Measurements from ENCODE around the gene KLHL40.

The KLHL40 gene

DNA sequence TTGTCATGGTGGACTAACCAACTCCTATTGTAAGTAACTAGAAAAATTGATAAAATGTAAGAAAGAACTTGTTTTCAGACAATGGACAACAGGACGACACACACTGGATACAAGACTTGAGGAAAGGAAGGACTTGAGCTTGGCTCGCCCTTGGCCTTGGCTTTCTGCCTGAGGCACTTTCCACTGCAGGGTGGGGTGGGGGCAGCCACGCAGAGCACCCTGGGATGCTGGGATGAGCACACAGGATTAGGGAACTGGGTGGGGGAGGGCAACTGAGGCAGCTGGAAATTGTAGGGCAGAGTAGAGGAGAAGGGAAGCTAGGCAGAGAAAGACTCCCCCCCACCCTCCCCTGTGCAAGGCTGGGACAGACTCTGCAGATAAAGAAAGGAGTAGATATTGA lies 42.7 kb downstream of the KLHL40 start:
- no peaks in the 10 kb centered on the region for H3F3A ChIP-seq (ENCODE audit: insufficient read depth, low read length)

GRCh38 chr3:42728668-42729364 lies 43.5 kb downstream of the KLHL40 start:
- H3K27ac ChIP-seq (ENCODE audit: low read length): no peak overlapping the region
- no peak for DNase-seq
- no peaks in the 10 kb centered on the region for H3K27me3 ChIP-seq (replicated peaks; ENCODE audit: insufficient read depth, low read length)
- no peaks in the 10 kb centered on the region for H3K36me3 ChIP-seq (replicated peaks; ENCODE audit: insufficient read depth, low read length)
- H3K4me2 ChIP-seq (ENCODE audit: low read depth, low read length): no peak overlapping the region
- H3F3A ChIP-seq (ENCODE audit: insufficient read depth, low read length): no peaks in the 10 kb centered on the region
- H3K9me2 ChIP-seq (replicated peaks; ENCODE audit: insufficient read depth, low read length): no peaks in the 10 kb centered on the region
- no peaks in the 10 kb centered on the region for H3K79me2 ChIP-seq (ENCODE audit: low read length)
- TF ChIP-seq EZH2phosphoT487 (IDR thresholded peaks at IDR 0.05; ENCODE audit: low read length): no peak
- no peak for TF ChIP-seq CTCF (IDR thresholded peaks at IDR 0.05; ENCODE audit: low read length)
- TF ChIP-seq EZH2 (optimal IDR thresholded peaks at IDR 0.05; ENCODE audit: low read depth, low read length): no peak
- 0 out of 2 replicates have a peak, but pooled peaks cover under 1% of the 10 kb centered on the region for H3K4me1 ChIP-seq (ENCODE audit: low read length)
- H3K9ac ChIP-seq (ENCODE audit: low read length): no peak overlapping the region
- no peak overlapping the region for H3K4me3 ChIP-seq (ENCODE audit: low read length)
- no peak overlapping the region for H2AFZ ChIP-seq (ENCODE audit: low read length)
- H4K20me1 ChIP-seq (ENCODE audit: insufficient read depth, low read length): no peaks in the 10 kb centered on the region
- H3K9me3 ChIP-seq (replicated peaks; ENCODE audit: insufficient read depth, low read length): no peaks in the 10 kb centered on the region

More for the DNA sequence above, 42.7 kb downstream of the KLHL40 start:
- Histone ChIP-seq H3K9ac (ENCODE audit: low read length) (no peak overlapping the region), H3K9me3 (replicated peaks; ENCODE audit: insufficient read depth, low read length) (no peaks in the 10 kb centered on the region), H3K4me2 (ENCODE audit: low read depth, low read length) (no peak overlapping the region), H3K4me1 (ENCODE audit: low read length) (no peaks in the 10 kb centered on the region), H3K27ac (ENCODE audit: low read length) (no peak overlapping the region), H3K4me3 (ENCODE audit: low read length) (no peak overlapping the region), H2AFZ (ENCODE audit: low read length) (no peak overlapping the region), H4K20me1 (ENCODE audit: insufficient read depth, low read length) (no peaks in the 10 kb centered on the region), H3K27me3 (replicated peaks; ENCODE audit: insufficient read depth, low read length) (no peaks in the 10 kb centered on the region), H3K9me2 (replicated peaks; ENCODE audit: insufficient read depth, low read length) (no peaks in the 10 kb centered on the region), H3K36me3 (replicated peaks; ENCODE audit: insufficient read depth, low read length) (no peaks in the 10 kb centered on the region), H3K79me2 (ENCODE audit: low read length) (no peaks in the 10 kb centered on the region)
- DNase-seq: no peak
- TF ChIP-seq EZH2phosphoT487 (IDR thresholded peaks at IDR 0.05; ENCODE audit: low read length) (no peak), EZH2 (optimal IDR thresholded peaks at IDR 0.05; ENCODE audit: low read depth, low read length) (no peak), CTCF (IDR thresholded peaks at IDR 0.05; ENCODE audit: low read length) (no peak)

GRCh38 chr3:42729404-42730145 lies 44.2 kb downstream of the KLHL40 start:
- Histone ChIP-seq H3K27ac (ENCODE audit: low read length) (no peak overlapping the region), H3K4me2 (ENCODE audit: low read depth, low read length) (no peak overlapping the region), H3K79me2 (ENCODE audit: low read length) (no peaks in the 10 kb centered on the region), H3K36me3 (replicated peaks; ENCODE audit: insufficient read depth, low read length) (no peaks in the 10 kb centered on the region), H3K4me3 (ENCODE audit: low read length) (no peak overlapping the region), H3K27me3 (replicated peaks; ENCODE audit: insufficient read depth, low read length) (no peaks in the 10 kb centered on the region), H3K9me2 (replicated peaks; ENCODE audit: insufficient read depth, low read length) (no peaks in the 10 kb centered on the region), H3K9ac (ENCODE audit: low read length) (no peak overlapping the region), H2AFZ (ENCODE audit: low read length) (no peak overlapping the region), H3F3A (ENCODE audit: insufficient read depth, low read length) (no peaks in the 10 kb centered on the region), H3K4me1 (ENCODE audit: low read length) (0 out of 2 replicates have a peak, but pooled peaks cover 3% of the 10 kb centered on the region), H3K9me3 (replicated peaks; ENCODE audit: insufficient read depth, low read length) (no peaks in the 10 kb centered on the region), H4K20me1 (ENCODE audit: insufficient read depth, low read length) (no peaks in the 10 kb centered on the region)
- DNase-seq: no peak
- TF ChIP-seq CTCF (IDR thresholded peaks at IDR 0.05; ENCODE audit: low read length): no peak
- TF ChIP-seq EZH2 (optimal IDR thresholded peaks at IDR 0.05; ENCODE audit: low read depth, low read length): no peak
- no peak for TF ChIP-seq EZH2phosphoT487 (IDR thresholded peaks at IDR 0.05; ENCODE audit: low read length)
